ENCODE results near the gene UVRAG. TPM values are rescaled to one million over a fixed set of nuclear protein-coding genes. Genes with fewer than 3 reads are reported as not detected.
"Not testable (repeated sequence)": the region's sequence is repeated elsewhere in the genome, so short reads cannot be mapped to it uniquely, and the experiment has no call there.

UVRAG gene
- total RNA-seq, 6 donors from 2014 or later, result 23.3 to 72.3 (median 28.5) TPM

GRCh38 chr11:76048763-76049162, 233.8 kb downstream of the UVRAG start:
- 96 to 98% methylated on average over 5 of the region's 5 CpGs for whole genome bisulfite sequencing, 2 donors
- DNase-seq (no peak), ATAC-seq (ENCODE audit: low FRiP score in 2 of 2) (no peak)
- Histone ChIP-seq H3K4me1 (peaks cover 0 to 6% (median 4%) of the 10 kb centered on the region in 4 donors), H3K27ac (no peak overlapping the region), H3K36me3 (no peaks in the 10 kb centered on the region), H3K4me3 (no peak overlapping the region), H3K9me3 (no peaks in the 10 kb centered on the region), H3K27me3 (no peaks in the 10 kb centered on the region)
- TF ChIP-seq POLR2A (IDR thresholded peaks at IDR 0.05) (no peak), CTCF (IDR thresholded peaks at IDR 0.05) (no peak), EP300 (IDR thresholded peaks at IDR 0.05) (no peak)

- Histone ChIP-seq H3K4me3 (no peak overlapping the region), H3K27me3 (no peaks in the 10 kb centered on the region), H3K4me1 (peaks cover 0 to 6% (median 2%) of the 10 kb centered on the region in 4 donors), H3K36me3 (no peaks in the 10 kb centered on the region), H3K9me3 (no peaks in the 10 kb centered on the region), H3K27ac (no peak overlapping the region)
- 87 to 90% methylated on average over 3 of the region's 3 CpGs for WGBS, 2 donors
- DNase-seq (no peak), ATAC-seq (ENCODE audit: low FRiP score in 2 of 2) (no peak)
- TF ChIP-seq POLR2AphosphoS5 (IDR thresholded peaks at IDR 0.05) (no peak), CTCF (IDR thresholded peaks at IDR 0.05) (no peak), POLR2A (IDR thresholded peaks at IDR 0.05) (no peak), EP300 (IDR thresholded peaks at IDR 0.05) (no peak)
Observed at GRCh38 chr11:76049511-76049910, 234.5 kb downstream of the UVRAG start.

GRCh38 chr11:76051937-76052336, 236.9 kb downstream of the UVRAG start:
- H3K27ac ChIP-seq, result no peak overlapping the region
- ATAC-seq (ENCODE audit: low FRiP score in 2 of 2) (no peak), DNase-seq (no peak)
- peaks cover 0 to 6% (median 2%) of the 10 kb centered on the region in 4 donors for H3K4me1 ChIP-seq
- no peaks in the 10 kb centered on the region for H3K9me3 ChIP-seq
- TF ChIP-seq POLR2A (IDR thresholded peaks at IDR 0.05) (no peak), POLR2AphosphoS5 (IDR thresholded peaks at IDR 0.05) (no peak), EP300 (IDR thresholded peaks at IDR 0.05) (no peak), CTCF (IDR thresholded peaks at IDR 0.05) (no peak)
- no peaks in the 10 kb centered on the region for H3K27me3 ChIP-seq
- 94 to 95% methylated on average over 2 of the region's 2 CpGs for WGBS, 2 donors
- H3K36me3 ChIP-seq, result no peaks in the 10 kb centered on the region
- no peak overlapping the region for H3K4me3 ChIP-seq

- TF ChIP-seq POLR2AphosphoS5 (IDR thresholded peaks at IDR 0.05) (no peak), CTCF (IDR thresholded peaks at IDR 0.05) (no peak), EP300 (IDR thresholded peaks at IDR 0.05) (no peak), POLR2A (IDR thresholded peaks at IDR 0.05) (no peak)
- DNase-seq (no peak), ATAC-seq (ENCODE audit: low FRiP score in 2 of 2) (no peak)
- no peak overlapping the region for H3K4me3 ChIP-seq
- H3K4me1 ChIP-seq, result peaks cover 0 to 5% (median 2%) of the 10 kb centered on the region in 4 donors
- 94 to 99% methylated on average over 3 of the region's 3 CpGs for WGBS, 2 donors
- H3K27ac ChIP-seq, result no peak overlapping the region
- no peaks in the 10 kb centered on the region for H3K27me3 ChIP-seq
- no peaks in the 10 kb centered on the region for H3K9me3 ChIP-seq
- no peaks in the 10 kb centered on the region for H3K36me3 ChIP-seq
Observed at GRCh38 chr11:76054330-76054729, 239.3 kb downstream of the UVRAG start.

GRCh38 chr11:76056876-76057275, 241.9 kb downstream of the UVRAG start:
- H3K4me1 ChIP-seq, result no peaks in the 10 kb centered on the region
- H3K27me3 ChIP-seq, result no peaks in the 10 kb centered on the region
- H3K27ac ChIP-seq, result no peak overlapping the region
- H3K9me3 ChIP-seq, result no peaks in the 10 kb centered on the region
- ATAC-seq (ENCODE audit: low FRiP score in 2 of 2) (no peak), DNase-seq (no peak)
- H3K4me3 ChIP-seq, result no peak overlapping the region
- TF ChIP-seq POLR2AphosphoS5 (IDR thresholded peaks at IDR 0.05) (no peak), EP300 (IDR thresholded peaks at IDR 0.05) (no peak)
- 83 to 95% methylated on average over 1 of the region's 1 CpG for WGBS, 2 donors
- H3K36me3 ChIP-seq, result peaks cover 0 to 5% (median 2%) of the 10 kb centered on the region in 4 donors

- not testable (repeated sequence) for H3K27me3 ChIP-seq; H3K4me3 ChIP-seq; H3K4me1 ChIP-seq; H3K36me3 ChIP-seq; H3K27ac ChIP-seq; H3K9me3 ChIP-seq; ATAC-seq (ENCODE audit: low FRiP score in 2 of 2)
- peak in 1 of 2 donors; percentile 73 for DNase-seq
- WGBS, 2 donors, result 99 to 100% methylated on average over 5 to 29 of the region's 35 CpGs
Observed at GRCh38 chr11:76060475-76061036, 245.5 kb downstream of the UVRAG start.

All from upper lobe of left lung (tissue), 6 donors.